C4-2B (cell line): Measurements from ENCODE around the gene PPCS.

Experiments used
- CTCF ChIP-seq: fragments of 450-650 bp; conservative IDR thresholded peaks from 2 replicates; pipeline ENCODE4 v1.5.1; 2017; ENCODE audit warnings: mild to moderate bottlenecking
- ZFX ChIP-seq: fragments of 450-650 bp; IDR thresholded peaks from 2 replicates; pipeline ENCODE4 v1.6.1; 2017

DNA sequence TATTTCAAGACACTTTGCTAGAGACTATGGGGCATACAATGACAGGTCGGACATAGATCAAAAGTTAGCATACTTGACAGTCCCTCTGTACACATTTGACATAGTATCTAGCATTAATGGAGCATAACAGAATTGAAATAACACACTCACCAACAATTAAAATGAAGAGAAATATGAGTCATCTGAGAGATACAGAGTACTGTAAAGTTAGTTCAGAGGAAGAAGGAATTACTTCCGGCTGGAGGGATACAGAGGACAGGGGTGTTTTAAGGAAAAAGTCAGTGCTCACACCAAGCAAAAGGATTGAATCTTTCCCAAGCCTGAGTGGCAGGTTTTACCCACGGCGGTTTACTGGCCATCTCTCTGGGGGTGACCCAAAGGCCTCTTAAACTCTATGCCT, 3.0 kb upstream of the PPCS start:
- no peak for TF ChIP-seq CTCF
- no peak for TF ChIP-seq ZFX
